GM12878 (cell line): Measurements from ENCODE around the gene ZC3H10. TPM values are rescaled to one million over a fixed set of nuclear protein-coding genes. Genes with fewer than 3 reads are reported as not detected.

Source experiments
- ATAC-seq: fragments of 200-7000 bp; cut with Tn5 transposase; 3 replicates; pipeline ENCODE4 v1.9.1; 2020; ENCODE audit warnings: mild to moderate bottlenecking, moderate library complexity
- BruUV-seq: library from RNA; stranded (reverse); fragments of 400-500 nt; replicated peaks from 2 replicates; lab custom pipeline; 2021; lab: Mats Ljungman, UMichigan
- CTCF ChIA-PET: fragments of 300-600 bp; sonication (Branson Sonifier 250); formaldehyde crosslinking; extraction: SDS; loops from one replicate; lab custom pipeline; 2021; ENCODE audit warnings: inconsistent platforms; lab: Yijun Ruan, JAX
- POLR2A ChIA-PET: fragments of 350-600 bp; formaldehyde crosslinking; extraction: SDS; loops from one replicate; lab custom pipeline; 2021; ENCODE audit warnings: inconsistent platforms; lab: Charles Lee
- RAD21 ChIA-PET: fragments of 300-600 bp; sonication (Branson Sonifier 250); formaldehyde crosslinking; loops from one replicate; lab custom pipeline; 2023; ENCODE audit warnings: antibody characterized with exemption; ENCODE audit not compliant: unreplicated experiment; lab: Charles Lee
- SMC1A ChIA-PET: fragments of 300-600 bp; sonication (Branson Sonifier 250); formaldehyde crosslinking; loops from one replicate; lab custom pipeline; 2023; ENCODE audit not compliant: unreplicated experiment, uncharacterized antibody; lab: Charles Lee
- DNase-seq: peaks from one replicate; pipeline ENCODE4 v3.0.0-alpha.2; 2011; ENCODE audit warnings: low read depth, low spot score
- FAIRE-seq: peaks from 3 replicates; lab custom pipeline; 2011; peaks lifted over from hg19 to GRCh38; lab: Jason Lieb, UNC
- H2AFZ ChIP-seq: 2 replicates; pipeline ENCODE4 v1.6.0; 2011; ENCODE audit warnings: low read depth, low read length, control low read depth; ENCODE audit not compliant: control insufficient read depth
- H3K27ac ChIP-seq: 2 replicates; pipeline ENCODE4 v1.5.1; 2011; ENCODE audit warnings: control low read depth; ENCODE audit not compliant: control insufficient read depth, insufficient read depth
- H3K27me3 ChIP-seq, 2 experiments: replicated peaks in 1 of 2; 2 replicates each; pipeline versions ENCODE4 v1.6.0 to v1.6.1; 2011; ENCODE audit warnings: low read length in 1 of 2; ENCODE audit not compliant: control insufficient read depth in 2 of 2, insufficient read depth in 2 of 2
- H3K36me3 ChIP-seq, 2 experiments: 2 replicates each; pipeline ENCODE4 v1.5.1; 2011; ENCODE audit warnings: low read length in 1 of 2; ENCODE audit not compliant: control insufficient read depth in 2 of 2, insufficient read depth in 2 of 2
- H3K4me1 ChIP-seq: 2 replicates; pipeline ENCODE4 v1.6.1; 2011; ENCODE audit warnings: mild to moderate bottlenecking, low read length, moderate library complexity, mixed read lengths; ENCODE audit not compliant: control insufficient read depth, insufficient read depth
- H3K4me2 ChIP-seq: 2 replicates; pipeline ENCODE4 v1.6.0; 2011; ENCODE audit warnings: control low read depth; ENCODE audit not compliant: control insufficient read depth, insufficient read depth
- H3K4me3 ChIP-seq: fragments of 200-600 bp; sonication (generic); 2 replicates; pipeline ENCODE4 v1.5.1; 2016
- H3K79me2 ChIP-seq: 2 replicates; pipeline ENCODE4 v1.6.0; 2011; ENCODE audit warnings: low read length; ENCODE audit not compliant: control insufficient read depth, insufficient read depth
- H3K9ac ChIP-seq: 2 replicates; pipeline ENCODE4 v1.8.0; 2011; ENCODE audit warnings: low read length, control low read depth, mixed read lengths; ENCODE audit not compliant: control insufficient read depth, insufficient read depth
- H3K9me3 ChIP-seq: replicated peaks from 3 replicates; pipeline ENCODE4 v1.5.1; 2011; ENCODE audit warnings: mild to moderate bottlenecking, low read length; ENCODE audit not compliant: control insufficient read depth, insufficient read depth
- H4K20me1 ChIP-seq: 2 replicates; pipeline ENCODE4 v1.6.0; 2011; ENCODE audit not compliant: control insufficient read depth, insufficient read depth
- CBX5 ChIP-seq: sonication (generic); IDR thresholded peaks from 2 replicates; pipeline ENCODE4 v1.6.1; 2016; ENCODE audit warnings: low read depth, moderate library complexity, mild to moderate bottlenecking, inconsistent platforms
- CREM ChIP-seq: IDR thresholded peaks from 2 replicates; pipeline ENCODE4 v1.6.1; 2014; ENCODE audit warnings: antibody characterized with exemption, low read depth
- EP300 ChIP-seq, 2 experiments: fragments of 150-350 bp in 1 of 2; IDR thresholded peaks; 2 replicates each; pipeline ENCODE4 v1.6.1; 2011 to 2012; ENCODE audit warnings: low read depth in 2 of 2, low read length in 2 of 2, borderline replicate concordance in 1 of 2, improper control_type of control experiment in 1 of 2, inconsistent platforms in 1 of 2; ENCODE audit not compliant: control insufficient read depth in 1 of 2
- FOS ChIP-seq: IDR thresholded peaks from 3 replicates; pipeline ENCODE4 v1.6.1; 2011; ENCODE audit warnings: borderline replicate concordance; ENCODE audit not compliant: insufficient read length; ENCODE audit errors: extremely low read depth
- FOXM1 ChIP-seq: IDR thresholded peaks from 2 replicates; pipeline ENCODE4 v1.6.1; 2012; ENCODE audit warnings: low read depth, mild to moderate bottlenecking, inconsistent platforms, low read length, moderate library complexity
- RAD51 ChIP-seq: fragments of 450-650 bp; IDR thresholded peaks from 2 replicates; pipeline ENCODE4 v1.6.1; 2016; ENCODE audit warnings: moderate library complexity, mild to moderate bottlenecking, inconsistent platforms
- USF2 ChIP-seq: IDR thresholded peaks from 2 replicates; pipeline ENCODE4 v1.6.1; 2011; ENCODE audit warnings: low read depth, low read length, improper control_type of control experiment, borderline replicate concordance
- ZSCAN29 ChIP-seq: fragments of 450-650 bp; IDR thresholded peaks from 2 replicates; pipeline ENCODE4 v1.6.1; 2017; ENCODE audit warnings: mild to moderate bottlenecking, moderate library complexity
- WGBS: methylation state at CpG from one replicate; pipeline ENCODE4 v1.1.6; 2016; ENCODE audit warnings: low lambda C conversion rate; ENCODE audit not compliant: insufficient replicate concordance, insufficient coverage; ENCODE audit errors: missing lambda C conversion rate; 5-methylcytosine and 5-hydroxymethylcytosine counted together
- in situ Hi-C: fragments of 300-500 bp; cut with MboI; formaldehyde crosslinking; loops from 9 replicates; pipeline ENCODE4 v1.14.3; 2018; ENCODE audit warnings: mixed read lengths
- intact Hi-C: fragments of 100-400 bp; cut with micrococcal nuclease; formaldehyde crosslinking; loops from one replicate; pipeline ENCODE4 v1.14.2; 2022; ENCODE audit not compliant: unreplicated experiment
- polyA plus RNA-seq, 11 experiments: library from polyadenylated mRNA; depleted of rRNA in 4 of 11; unstranded in 6 of 11; stranded (reverse) in 5 of 11; fragments of >200 nt; fragmentation: Nextera tagmentation in 4 of 11; fragmentation: Illumina TruSeq in 1 of 11; extraction: Ambion mirVana in 4 of 11; extraction: Trizol in 1 of 11; gene quantifications; 1 replicate in 1 of 11; 2 replicates in 10 of 11; pipeline versions ENCODE4 v1.2.1 to v1.2.3, GENCODE V29; 2011 to 2016; ENCODE audit warnings: inconsistent platforms in 2 of 11, missing spikeins in 2 of 11, low read depth in 1 of 11
- total RNA-seq, 4 experiments: library from RNA; depleted of rRNA in 3 of 4; stranded (reverse); fragments of >200 nt in 3 of 4; fragmentation: Illumina TruSeq in 1 of 4; extraction: Trizol in 1 of 4; gene quantifications; 2 replicates each; pipeline versions ENCODE4 v1.2.1 to v1.2.3, GENCODE V29; 2013 to 2021

The ZC3H10 gene
- total and polyA plus RNA-seq, 10 of the 15 experiments (the other 5 are each of a cell fraction or from before 2014, with no cell fraction given), result 0.56 to 6.4 (median 3.7) TPM

- 46% methylated on average over 12 of the region's 20 CpGs for WGBS
Measured at GRCh38 chr12:56080556-56081138, 37.4 kb upstream of the ZC3H10 start.

More at GRCh38 chr12:56080556-56081138, 37.4 kb upstream of the ZC3H10 start:
- Histone ChIP-seq H3K36me3 (no peaks in the 10 kb centered on the region), H3K9ac (no peak overlapping the region), H3K27me3 (peaks cover 9 to 15% of the 10 kb centered on the region in 2 experiments; a peak in 3 of 4 replicates), H4K20me1 (no peaks in the 10 kb centered on the region), H3K4me2 (no peak overlapping the region), H2AFZ (no peak overlapping the region)
- CTCF ChIA-PET, result no interaction called here
- POLR2A ChIA-PET, result no interaction called here
- intact Hi-C loops, result loop anchor here (5.0 kb wide), 1 partner anchor 33 kb away; no protein-coding TSS in a partner anchor
- no peak for DNase-seq
- RAD21 ChIA-PET, result no interaction called here
- TF ChIP-seq CREM (no peak), EP300 (IDR thresholded peaks at IDR 0.05; ENCODE audit: borderline replicate concordance in 1 of 2, control insufficient read depth in 1 of 2, low read depth in 2 of 2, low read length in 2 of 2) (no peak), FOS (no peak), USF2 (no peak), ZSCAN29 (no peak), RAD51 (no peak), FOXM1 (no peak), CBX5 (no peak)
- TF ChIP-seq, all 136 proteins: peak for 0
- BruUV-seq, result no TSS peak
- no peak overlapping the region; the same call in 1 of the 2 replicates for H3K4me3 ChIP-seq
- H3K79me2 ChIP-seq, result no peaks in the 10 kb centered on the region
- in situ Hi-C loops, result no loop called here
- FAIRE-seq (no peak), ATAC-seq (no peak)
- SMC1A ChIA-PET, result no interaction called here
- H3K27ac ChIP-seq, result no peak overlapping the region
- no peaks in the 10 kb centered on the region for H3K4me1 ChIP-seq
- no peaks in the 10 kb centered on the region for H3K9me3 ChIP-seq
